Measurements from ENCODE around the gene AASDHPPT. TPM values are rescaled to one million over a fixed set of nuclear protein-coding genes. Genes with fewer than 3 reads are reported as not detected.
A peak's percentile ranks its signal among the peaks of the same experiment; 100 is the strongest.

The AASDHPPT gene
- total RNA-seq, 1 experiment from 2014 or later: 96.6 TPM

- TF ChIP-seq EZH2 (IDR thresholded peaks at IDR 0.05; ENCODE audit: borderline replicate concordance, low read depth, low read length, poor library complexity, severe bottlenecking) (no peak), CTCF (conservative IDR thresholded peaks at IDR 0.05; ENCODE audit: low read depth, low read length) (peak; percentile 50)
- ChIA-PET POLR2A (ENCODE audit: low non-redundant PET) (no interaction called here), CTCF (no interaction called here)
- Histone ChIP-seq H3K27me3 (replicated peaks; ENCODE audit: insufficient read depth, low read depth, low read length, poor library complexity) (peaks cover 23% of the 10 kb centered on the region), H3K4me1 (ENCODE audit: insufficient read depth, low read length, poor library complexity, severe bottlenecking) (no peaks in the 10 kb centered on the region), H3K36me3 (ENCODE audit: insufficient read depth, low read length, poor library complexity, severe bottlenecking) (no peaks in the 10 kb centered on the region), H3K27ac (ENCODE audit: low read depth, low read length, poor library complexity, severe bottlenecking) (no peak overlapping the region), H3K4me3 (ENCODE audit: low read depth, low read length, poor library complexity, severe bottlenecking) (no peak overlapping the region), H3K9me3 (ENCODE audit: low read depth, low read length, poor library complexity, severe bottlenecking) (no peaks in the 10 kb centered on the region)
- BruUV-seq (replicated peaks): no TSS peak
- DNase-seq (ENCODE audit: low spot score): peak; percentile 5
- intact Hi-C loops (cut with micrococcal nuclease; ENCODE audit: unreplicated experiment): no loop called here
These were observed 56.1 kb downstream of the AASDHPPT start for GRCh38 chr11:106133529-106133928.

GRCh38 chr11:106137061-106137460 lies 59.6 kb downstream of the AASDHPPT start:
- BruUV-seq (replicated peaks): no TSS peak

GRCh38 chr11:106137758-106138157 lies 60.3 kb downstream of the AASDHPPT start:
- CTCF ChIA-PET: no interaction called here
- no peaks in the 10 kb centered on the region for H3K9me3 ChIP-seq (ENCODE audit: low read depth, low read length, poor library complexity, severe bottlenecking)
- no peak for DNase-seq (ENCODE audit: low spot score)
- intact Hi-C loops (cut with micrococcal nuclease; ENCODE audit: unreplicated experiment): no loop called here
- no TSS peak for BruUV-seq (replicated peaks)
- POLR2A ChIA-PET (ENCODE audit: low non-redundant PET): no interaction called here
- H3K27me3 ChIP-seq (replicated peaks; ENCODE audit: insufficient read depth, low read depth, low read length, poor library complexity): peaks cover 8% of the 10 kb centered on the region
- H3K27ac ChIP-seq (ENCODE audit: low read depth, low read length, poor library complexity, severe bottlenecking): no peak overlapping the region
- no peak overlapping the region for H3K4me3 ChIP-seq (ENCODE audit: low read depth, low read length, poor library complexity, severe bottlenecking)
- TF ChIP-seq CTCF (conservative IDR thresholded peaks at IDR 0.05; ENCODE audit: low read depth, low read length): no peak
- no peak for TF ChIP-seq EZH2 (IDR thresholded peaks at IDR 0.05; ENCODE audit: borderline replicate concordance, low read depth, low read length, poor library complexity, severe bottlenecking)
- H3K4me1 ChIP-seq (ENCODE audit: insufficient read depth, low read length, poor library complexity, severe bottlenecking): no peaks in the 10 kb centered on the region
- no peaks in the 10 kb centered on the region for H3K36me3 ChIP-seq (ENCODE audit: insufficient read depth, low read length, poor library complexity, severe bottlenecking)

More at GRCh38 chr11:106137061-106137460, 59.6 kb downstream of the AASDHPPT start:
- Histone ChIP-seq H3K36me3 (ENCODE audit: insufficient read depth, low read length, poor library complexity, severe bottlenecking) (no peaks in the 10 kb centered on the region), H3K4me3 (ENCODE audit: low read depth, low read length, poor library complexity, severe bottlenecking) (no peak overlapping the region), H3K4me1 (ENCODE audit: insufficient read depth, low read length, poor library complexity, severe bottlenecking) (no peaks in the 10 kb centered on the region), H3K27ac (ENCODE audit: low read depth, low read length, poor library complexity, severe bottlenecking) (no peak overlapping the region), H3K27me3 (replicated peaks; ENCODE audit: insufficient read depth, low read depth, low read length, poor library complexity) (peaks cover 8% of the 10 kb centered on the region), H3K9me3 (ENCODE audit: low read depth, low read length, poor library complexity, severe bottlenecking) (no peaks in the 10 kb centered on the region)
- ChIA-PET CTCF (no interaction called here), POLR2A (ENCODE audit: low non-redundant PET) (no interaction called here)
- intact Hi-C loops (cut with micrococcal nuclease; ENCODE audit: unreplicated experiment): no loop called here
- TF ChIP-seq EZH2 (IDR thresholded peaks at IDR 0.05; ENCODE audit: borderline replicate concordance, low read depth, low read length, poor library complexity, severe bottlenecking) (no peak), CTCF (conservative IDR thresholded peaks at IDR 0.05; ENCODE audit: low read depth, low read length) (no peak)
- no peak for DNase-seq (ENCODE audit: low spot score)

Other genes starting within 250 kb of the AASDHPPT start
- gene MSANTD4, start 55.4 kb upstream of the AASDHPPT start, total RNA-seq (2021): 25.6 and 27.7 TPM in 2 replicates
- 3.2 and 4.8 TPM in 2 replicates for gene KBTBD3, start 315 bp upstream of the AASDHPPT start, total RNA-seq (2021)